ENCODE measurements around the gene DHTKD1.
"Not testable (repeated sequence)": the region's sequence is repeated elsewhere in the genome, so short reads cannot be mapped to it uniquely, and the experiment has no call there.

Gene DHTKD1

DNA sequence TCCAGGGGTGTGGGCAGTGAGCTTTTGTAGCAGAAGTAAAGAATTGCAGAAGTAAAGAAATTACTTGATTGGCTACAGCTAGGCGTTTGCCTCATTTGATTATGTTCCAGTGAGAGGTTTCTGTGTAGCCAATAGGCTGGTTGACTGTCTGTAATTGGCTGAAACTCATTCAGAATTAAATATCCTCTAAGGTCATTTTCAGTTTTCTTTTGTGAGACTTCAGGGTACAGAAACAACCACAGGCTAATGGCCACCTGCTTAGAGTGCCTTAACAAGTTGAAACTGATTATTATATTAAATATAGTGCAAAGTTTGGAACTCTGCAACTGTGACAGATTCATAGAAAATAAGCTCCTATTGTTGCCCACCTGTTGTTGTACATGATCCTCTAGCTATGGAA is 71.3 kb downstream of the DHTKD1 start:
- DNase-seq (ENCODE audit: low read depth) = no peak

DNA sequence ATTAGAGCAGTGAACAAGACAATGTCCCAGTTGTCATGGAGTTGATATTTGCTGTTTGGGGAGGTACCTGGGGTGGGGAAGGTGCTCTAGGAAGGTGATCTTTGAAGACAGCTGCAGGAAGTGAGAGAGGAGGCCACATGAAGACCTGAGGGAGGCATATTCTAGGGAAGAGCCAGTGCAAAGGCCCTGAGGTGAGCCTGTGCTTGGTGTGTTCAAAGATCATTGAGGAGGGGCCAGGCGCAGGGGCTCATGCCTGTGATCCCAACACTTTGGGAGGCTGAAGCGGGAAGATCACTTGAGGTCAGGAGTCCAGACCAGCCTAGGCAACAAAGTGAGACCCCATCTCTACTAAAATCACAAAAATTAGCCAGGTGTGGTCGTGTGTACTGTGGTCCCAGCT is 75.8 kb downstream of the DHTKD1 start:
- no peak for DNase-seq (ENCODE audit: low read depth)

DNA sequence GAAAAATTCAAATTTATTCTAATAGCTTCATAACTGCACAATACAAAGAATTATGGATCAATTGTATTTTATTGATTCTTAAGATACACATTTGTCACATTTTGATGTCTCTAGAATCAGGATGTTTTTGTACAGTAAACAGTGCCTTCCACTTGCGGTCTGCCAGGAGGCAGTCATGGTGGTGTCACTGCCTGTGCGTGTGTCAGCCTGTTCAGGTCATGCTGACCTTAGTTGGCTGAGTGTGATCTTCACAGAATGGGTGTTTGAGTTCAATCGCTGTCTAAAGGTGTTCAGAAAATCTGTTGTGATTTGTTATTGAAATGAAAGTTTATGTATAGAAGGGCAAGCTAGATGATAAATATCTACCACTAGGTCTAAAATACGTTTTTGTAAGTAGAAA is 81.4 kb downstream of the DHTKD1 start:
- DNase-seq (ENCODE audit: low read depth) = no peak

DNA sequence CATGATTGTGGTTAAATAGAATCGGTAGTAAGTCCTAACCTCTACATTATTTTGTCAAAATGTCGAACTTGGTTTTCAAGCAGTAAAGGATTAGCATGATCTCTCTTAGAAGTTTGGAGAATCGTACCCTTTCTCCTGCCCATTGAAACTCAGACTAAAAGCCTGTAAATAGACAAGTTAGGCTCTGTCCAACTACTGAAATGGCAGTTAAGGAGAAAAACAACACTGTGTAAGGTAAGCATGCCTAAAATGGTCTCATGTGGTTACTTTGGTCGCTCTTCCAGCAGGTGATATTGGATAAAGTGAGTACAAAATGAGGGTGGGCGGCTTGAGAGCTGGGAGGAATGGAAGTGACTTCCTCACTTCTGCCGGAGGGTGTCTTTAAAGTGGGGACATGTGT is 85.8 kb downstream of the DHTKD1 start:
- no peak for DNase-seq (ENCODE audit: low read depth)

DNA sequence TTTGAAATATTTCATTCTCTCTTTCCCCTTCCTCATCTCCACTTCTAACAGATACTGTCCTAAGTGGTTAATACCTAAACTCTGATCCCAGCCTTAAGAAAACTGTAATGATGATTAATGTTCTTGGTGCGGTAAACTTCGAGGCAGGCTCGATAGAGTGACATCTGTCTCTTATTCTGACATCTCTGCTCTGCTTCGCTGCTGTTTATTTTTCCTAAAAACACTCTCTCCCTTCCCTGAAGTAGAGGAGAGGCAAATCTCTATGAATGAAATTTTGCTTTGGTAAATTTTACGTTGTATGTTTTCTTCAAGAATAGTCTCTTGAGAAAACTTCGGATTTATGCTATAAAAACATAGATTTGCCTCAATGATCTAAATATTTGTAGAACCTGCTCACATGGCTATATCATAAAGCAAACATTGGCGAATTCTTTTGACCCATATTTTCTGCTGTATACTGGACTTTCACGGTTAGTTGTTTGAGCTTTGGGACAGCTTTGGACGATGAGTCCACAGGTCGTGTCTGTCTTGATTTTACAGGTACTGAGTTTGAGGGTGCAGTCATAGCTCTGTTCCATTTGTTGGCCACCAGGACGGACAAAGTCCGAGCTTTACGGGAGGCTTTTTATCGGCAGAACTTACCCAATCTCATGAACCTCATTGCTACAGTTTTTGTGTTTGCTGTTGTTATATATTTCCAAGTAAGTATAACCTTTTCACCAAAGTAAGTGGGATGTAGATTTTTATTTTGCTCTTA is 87.8 kb downstream of the DHTKD1 start:
- DNase-seq (ENCODE audit: low read depth) = no peak

DNA sequence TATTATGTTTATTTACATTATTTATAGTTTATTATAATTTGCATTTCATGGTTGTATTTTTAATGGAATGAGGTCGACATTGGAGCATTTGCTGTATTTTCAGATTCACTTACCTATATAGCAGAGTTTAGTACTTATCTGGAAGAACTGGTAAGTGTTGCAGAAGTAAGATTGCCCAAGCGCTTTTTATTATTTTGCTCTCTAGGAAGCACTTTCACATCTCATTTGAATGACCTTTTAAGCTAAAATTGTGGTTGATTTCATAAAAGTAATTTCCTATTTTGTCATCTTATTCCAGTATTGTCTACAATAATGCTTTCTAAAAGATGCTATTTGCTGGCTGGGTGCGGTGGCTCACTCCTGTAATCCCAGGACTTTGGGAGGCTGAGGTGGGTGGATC is 89.4 kb downstream of the DHTKD1 start:
- no peak for DNase-seq (ENCODE audit: low read depth)

DNA sequence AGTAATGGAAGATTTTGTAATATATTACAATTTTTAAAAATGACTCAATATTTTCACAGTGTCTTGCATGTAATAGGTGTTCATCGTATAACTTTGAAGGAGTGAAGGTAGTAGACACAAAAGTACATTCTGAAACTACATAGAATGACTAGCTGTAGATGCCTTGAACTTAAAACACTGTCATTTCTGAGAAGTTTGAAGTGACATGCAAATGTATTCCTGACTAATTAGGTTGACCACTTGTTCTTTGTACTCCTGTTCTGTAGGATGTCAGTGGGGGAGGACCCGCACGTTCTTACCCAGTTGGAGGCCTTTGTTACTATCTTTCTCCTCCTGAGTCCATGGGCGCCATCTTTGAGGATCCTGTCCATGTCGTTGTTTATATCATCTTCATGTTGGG is 91.9 kb downstream of the DHTKD1 start:
- DNase-seq (ENCODE audit: low read depth) = no peak

DNA sequence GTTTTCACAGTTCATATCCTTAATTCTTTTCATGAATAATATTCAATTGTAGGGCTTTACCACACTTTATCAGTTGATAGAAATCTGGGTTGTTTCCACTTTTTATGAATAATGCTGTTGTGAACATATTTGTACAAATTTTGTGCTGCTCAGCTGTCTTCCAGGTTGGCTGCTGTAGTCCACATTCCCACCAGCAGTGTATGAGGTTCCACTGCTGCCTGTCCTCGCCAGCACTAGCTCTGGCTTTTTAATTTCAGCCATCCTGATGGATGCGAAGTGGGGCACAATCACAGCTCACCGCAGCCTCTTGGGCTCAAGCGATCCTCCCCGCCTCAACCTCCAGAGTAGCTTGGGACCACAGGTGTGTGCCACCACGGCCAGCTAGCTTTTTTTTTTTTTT is 94.2 kb downstream of the DHTKD1 start:
- DNase-seq (ENCODE audit: low read depth) = no peak

DNA sequence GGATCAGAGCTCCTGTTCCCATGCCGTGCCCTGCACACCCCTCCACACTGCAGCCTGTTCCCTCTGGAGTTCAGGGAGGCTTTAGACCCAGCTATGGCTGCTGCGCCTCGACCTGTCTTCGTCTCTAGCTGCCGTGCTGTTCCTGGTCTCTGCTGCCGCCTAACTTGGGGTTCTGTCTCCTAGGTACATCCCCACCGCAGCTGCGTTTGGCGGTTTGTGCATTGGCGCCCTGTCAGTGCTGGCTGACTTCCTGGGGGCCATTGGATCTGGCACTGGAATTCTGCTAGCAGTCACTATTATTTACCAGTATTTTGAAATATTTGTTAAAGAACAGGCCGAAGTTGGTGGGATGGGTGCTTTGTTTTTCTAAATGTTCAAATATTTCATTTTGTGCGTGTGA is 95.3 kb downstream of the DHTKD1 start:
- DNase-seq (ENCODE audit: low read depth) = no peak

DNA sequence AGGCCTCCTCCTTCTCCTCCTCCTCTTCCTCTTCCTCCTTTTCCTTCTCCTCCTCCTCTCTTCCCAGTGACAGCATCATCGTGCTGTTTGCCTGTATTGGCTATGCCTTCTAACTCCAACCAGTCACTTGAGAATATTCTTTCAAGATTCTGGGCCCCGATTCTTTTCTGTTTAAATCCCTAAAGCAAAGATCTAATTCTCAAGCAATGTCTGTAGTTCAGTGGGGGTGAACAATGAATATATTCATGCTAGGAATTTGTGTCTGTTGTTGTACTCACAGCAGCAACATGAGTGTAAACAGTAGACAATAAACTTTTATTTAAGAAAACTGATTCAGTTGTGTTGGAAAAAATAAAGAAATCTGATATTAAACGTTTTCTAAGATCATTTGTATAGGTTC is 96.3 kb downstream of the DHTKD1 start:
- DNase-seq (ENCODE audit: low read depth) = no peak

DNA sequence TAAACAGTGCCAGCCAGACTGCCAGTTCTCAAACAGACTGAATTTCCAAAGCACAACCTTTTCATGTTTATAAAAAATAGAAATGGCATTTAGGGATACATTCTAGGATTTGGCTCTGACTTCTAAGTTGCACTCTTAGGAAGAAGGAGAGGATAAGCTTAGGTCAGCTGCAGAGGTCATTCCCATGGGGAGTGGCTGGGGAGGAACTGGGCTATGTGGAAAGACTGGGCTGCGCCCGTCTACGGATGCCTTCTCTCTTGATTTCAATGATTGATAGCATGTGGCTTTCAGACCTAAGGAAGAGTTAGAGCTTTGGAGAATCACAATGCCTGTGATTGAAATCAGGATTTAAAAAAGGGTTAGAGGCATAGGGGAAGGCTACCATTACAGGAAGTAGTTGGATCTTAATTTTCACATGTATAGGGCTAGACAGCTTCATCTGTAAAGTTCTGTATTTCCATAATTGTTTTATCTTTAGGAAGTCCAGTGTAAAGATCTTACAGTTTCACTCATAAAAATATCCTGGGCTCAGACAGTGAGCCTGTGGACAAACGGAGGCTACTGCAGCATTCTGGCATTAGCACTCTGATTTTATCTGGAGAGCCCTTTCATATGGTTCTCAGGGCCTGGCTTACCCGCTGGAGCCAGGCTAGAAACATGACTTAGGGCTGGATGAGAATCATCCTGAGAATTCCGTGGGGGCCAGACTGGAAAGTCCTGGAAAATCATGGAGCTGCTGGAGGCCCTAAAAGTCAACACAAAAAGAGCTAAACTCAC is 97.4 kb downstream of the DHTKD1 start:
- no peak for DNase-seq (ENCODE audit: low read depth)

DNA sequence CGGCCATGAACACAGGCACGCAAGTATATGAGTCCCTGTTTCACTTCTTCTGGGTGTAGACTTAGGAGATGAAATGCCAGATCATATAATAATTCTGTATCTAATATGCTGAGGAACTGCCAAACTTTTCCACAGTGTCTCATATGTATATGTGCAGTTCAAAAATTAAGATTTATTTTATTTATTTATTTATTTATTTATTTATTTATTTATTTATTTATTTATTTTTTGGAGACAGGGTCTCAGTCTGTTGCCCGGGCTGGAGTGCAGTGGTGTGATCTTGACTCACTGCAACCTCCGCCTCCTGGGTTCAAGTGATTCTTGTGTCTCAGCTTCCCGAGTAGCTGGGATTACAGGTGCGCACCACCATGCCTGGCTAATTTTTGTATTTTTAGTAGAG is 102.8 kb downstream of the DHTKD1 start:
- not testable (repeated sequence) for DNase-seq (ENCODE audit: low read depth)

Data from HS-27A (cell line).